GM12891 (cell line): ENCODE measurements around the gene DELE1.

Experiments used
- PAX5 ChIP-seq: IDR thresholded peaks from 2 replicates; pipeline ENCODE4 v1.6.1; 2011; ENCODE audit warnings: low read length, moderate library complexity, mild to moderate bottlenecking; ENCODE audit not compliant: insufficient read depth, severe bottlenecking
- POLR2A ChIP-seq: IDR thresholded peaks from 2 replicates; pipeline ENCODE4 v1.6.1; 2011; ENCODE audit warnings: low read depth, low read length, control low read depth
- POLR2AphosphoS5 ChIP-seq: IDR thresholded peaks from 2 replicates; pipeline ENCODE4 v1.6.1; 2011; ENCODE audit warnings: low read depth, low read length, control low read depth
- POU2F2 ChIP-seq: IDR thresholded peaks from 2 replicates; pipeline ENCODE4 v1.6.1; 2011; ENCODE audit warnings: low read depth, mild to moderate bottlenecking, control low read depth, low read length, moderate library complexity
- SPI1 ChIP-seq: IDR thresholded peaks from 2 replicates; pipeline ENCODE4 v1.6.1; 2011; ENCODE audit warnings: low read depth, low read length, control low read depth
- TAF1 ChIP-seq: IDR thresholded peaks from 2 replicates; pipeline ENCODE4 v1.6.1; 2011; ENCODE audit warnings: low read depth, low read length, control low read depth

DNA sequence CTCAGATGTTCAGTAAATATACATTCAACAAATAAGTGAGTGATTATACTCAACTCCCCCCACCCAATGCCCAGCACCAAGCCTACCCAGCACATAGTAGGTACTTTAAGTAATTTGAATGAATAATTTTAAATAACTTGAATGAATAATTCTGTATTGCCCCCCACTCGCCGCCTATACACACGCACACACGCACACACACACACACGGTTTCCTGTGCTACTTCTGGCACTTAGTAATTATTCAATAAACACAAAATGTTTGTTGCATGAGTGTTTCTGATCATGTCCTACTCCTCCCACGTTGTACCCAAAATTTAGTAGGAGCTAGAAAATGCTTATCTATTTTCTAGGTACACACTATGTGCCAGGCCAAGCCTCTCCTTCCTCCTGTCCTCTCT lies 18.1 kb downstream of the DELE1 start:
- TF ChIP-seq POLR2AphosphoS5 (no peak), POLR2A (no peak), TAF1 (no peak), SPI1 (no peak), PAX5 (no peak), POU2F2 (no peak)
